GM23338 (cell line): ENCODE measurements around the gene LRFN3. TPM values are rescaled to one million over a fixed set of nuclear protein-coding genes. Genes with fewer than 3 reads are reported as not detected.

Source experiments
- ATAC-seq: fragments of 200-7000 bp; cut with Tn5 transposase; 3 replicates; pipeline ENCODE4 v1.9.1; 2020
- DNase-seq: peaks from one replicate; pipeline ENCODE4 v3.0.0-alpha.2; 2015; ENCODE audit warnings: low spot score
- H2AFZ ChIP-seq: fragments of 200-600 bp; sonication (generic); 2 replicates; pipeline ENCODE4 v1.8.0; 2016; ENCODE audit warnings: antibody characterized with exemption, mild to moderate bottlenecking, moderate library complexity
- H3F3A ChIP-seq: fragments of 200-600 bp; sonication (generic); replicated peaks from 2 replicates; pipeline ENCODE4 v1.8.0; 2017; ENCODE audit warnings: antibody characterized with exemption, mixed run types, low read depth
- H3K27ac ChIP-seq: fragments of 200-600 bp; sonication (generic); 2 replicates; pipeline ENCODE4 v1.6.1; 2016; ENCODE audit warnings: low read depth
- H3K27me3 ChIP-seq: fragments of 200-600 bp; sonication (generic); 2 replicates; pipeline ENCODE4 v1.8.0; 2016; ENCODE audit warnings: mild to moderate bottlenecking, mixed run types, moderate library complexity; ENCODE audit not compliant: insufficient read depth
- H3K36me3 ChIP-seq: fragments of 200-600 bp; sonication (generic); 2 replicates; pipeline ENCODE4 v1.8.0; 2016; ENCODE audit warnings: mild to moderate bottlenecking; ENCODE audit not compliant: insufficient read depth
- H3K4me1 ChIP-seq: fragments of 200-600 bp; sonication (generic); 2 replicates; pipeline ENCODE4 v1.8.0; 2016; ENCODE audit warnings: mild to moderate bottlenecking, moderate library complexity; ENCODE audit not compliant: insufficient read depth
- H3K4me2 ChIP-seq: fragments of 200-600 bp; sonication (generic); 2 replicates; pipeline ENCODE4 v1.7.1; 2017; ENCODE audit warnings: mixed run types
- H3K4me3 ChIP-seq: fragments of 200-600 bp; sonication (generic); 2 replicates; pipeline ENCODE4 v1.6.1; 2016; ENCODE audit warnings: mixed run types
- H3K79me2 ChIP-seq: fragments of 200-600 bp; sonication (generic); replicated peaks from 2 replicates; pipeline ENCODE4 v1.8.0; 2017; ENCODE audit warnings: mild to moderate bottlenecking; ENCODE audit not compliant: insufficient read depth
- H3K9me2 ChIP-seq: fragments of 200-600 bp; sonication (generic); 2 replicates; pipeline ENCODE4 v1.8.0; 2017; ENCODE audit not compliant: insufficient read depth
- H4K20me1 ChIP-seq: fragments of 200-600 bp; sonication (generic); replicated peaks from 2 replicates; pipeline ENCODE4 v1.8.0; 2017; ENCODE audit warnings: mild to moderate bottlenecking; ENCODE audit not compliant: insufficient read depth
- H3K27ac Mint-ChIP-seq: 2 replicates; pipeline ENCODE4 v1.8.0; 2020; ENCODE audit warnings: inconsistent platforms, mild to moderate bottlenecking, moderate library complexity, mixed read lengths
- H3K27me3 Mint-ChIP-seq: 3 replicates; pipeline ENCODE4 v1.8.0; 2022; ENCODE audit warnings: low read depth, mild to moderate bottlenecking, moderate library complexity, mixed read lengths, inconsistent platforms; ENCODE audit not compliant: insufficient read depth, poor library complexity
- H3K36me3 Mint-ChIP-seq: 3 replicates; pipeline ENCODE4 v1.8.0; 2021; ENCODE audit warnings: low read depth, mild to moderate bottlenecking, inconsistent platforms, moderate library complexity, mixed read lengths
- H3K4me1 Mint-ChIP-seq: 3 replicates; pipeline ENCODE4 v1.8.0; 2020; ENCODE audit warnings: mild to moderate bottlenecking, inconsistent platforms, mixed read lengths
- H3K4me3 Mint-ChIP-seq: 3 replicates; pipeline ENCODE4 v1.8.0; 2021; ENCODE audit warnings: moderate library complexity, mild to moderate bottlenecking, inconsistent platforms, mixed read lengths
- H3K9me3 Mint-ChIP-seq: 3 replicates; pipeline ENCODE4 v1.8.0; 2020; ENCODE audit warnings: moderate library complexity, mild to moderate bottlenecking, inconsistent platforms, mixed read lengths
- CTCF ChIP-seq, 2 experiments: fragments of 200-600 bp in 1 of 2; sonication (generic) in 1 of 2; conservative IDR thresholded peaks; 2 replicates each; pipeline versions ENCODE4 v1.5.1 to v1.6.1; 2016 to 2017; ENCODE audit warnings: antibody characterized with exemption in 2 of 2, low read depth in 2 of 2, mild to moderate bottlenecking in 2 of 2, moderate library complexity in 1 of 2
- ETS1 ChIP-seq: IDR thresholded peaks from 2 replicates; pipeline ENCODE4 v1.6.1; 2016; ENCODE audit warnings: antibody characterized with exemption
- NANOG ChIP-seq: IDR thresholded peaks from 2 replicates; pipeline ENCODE4 v1.6.1; 2016; ENCODE audit warnings: antibody characterized with exemption, borderline replicate concordance
- POLR2AphosphoS5 ChIP-seq: IDR thresholded peaks from 2 replicates; pipeline ENCODE4 v1.6.1; 2016; ENCODE audit warnings: antibody characterized with exemption, low read depth
- REST ChIP-seq: IDR thresholded peaks from one replicate; pipeline ENCODE4 v1.6.1; 2018; ENCODE audit warnings: antibody characterized with exemption; ENCODE audit not compliant: unreplicated experiment
- ZNF114 ChIP-seq: fragments of 250-450 bp; sonication (Bioruptor Pico); IDR thresholded peaks from 2 replicates; pipeline ENCODE4 v1.5.0; 2020; ENCODE audit warnings: mild to moderate bottlenecking, moderate library complexity
- ZNF331 ChIP-seq: fragments of 250-450 bp; sonication (Bioruptor Pico); IDR thresholded peaks from 2 replicates; pipeline ENCODE4 v1.5.0; 2020; ENCODE audit warnings: low read depth, mild to moderate bottlenecking, moderate library complexity
- ZNF462 ChIP-seq: fragments of 250-450 bp; sonication (Bioruptor Pico); IDR thresholded peaks from 2 replicates; pipeline ENCODE4 v1.5.0; 2020; ENCODE audit warnings: mild to moderate bottlenecking, moderate library complexity
- polyA plus RNA-seq: library from polyadenylated mRNA; unstranded; fragments of >200 nt; fragmentation: Nextera tagmentation; extraction: Ambion mirVana; gene quantifications from 2 replicates; pipeline ENCODE4 v1.2.1, GENCODE V29; 2016
- total RNA-seq: library from RNA; depleted of rRNA; stranded (reverse); fragments of >200 nt; shearing (Covaris generic); gene quantifications from 2 replicates; pipeline ENCODE4 v1.2.3, GENCODE V29; 2014

LRFN3 gene
- total and polyA plus RNA-seq, 2 experiments from 2014 or later: 5.8 to 15.1 TPM

GRCh38 chr19:35943321-35944301, 7.4 kb downstream of the LRFN3 start (continued):
- TF ChIP-seq ZNF462 (CRISPR knock-in tag) (no peak), POLR2AphosphoS5 (no peak), CTCF (conservative IDR thresholded peaks at IDR 0.05; ENCODE audit: low read depth in 2 of 2) (no peak), ZNF331 (CRISPR knock-in tag) (no peak)

- Histone ChIP-seq H3K9me2 (no peaks in the 10 kb centered on the region), H3K79me2 (no peaks in the 10 kb centered on the region), H3K4me1 (no peaks in the 10 kb centered on the region), H3F3A (0 out of 2 replicates have a peak, but pooled peaks cover 6% of the 10 kb centered on the region), H3K27ac (no peak overlapping the region), H3K4me2 (no peak overlapping the region), H4K20me1 (peaks cover 5% of the 10 kb centered on the region; the same call in 1 of the 2 replicates), H2AFZ (no peak overlapping the region), H3K36me3 (no peaks in the 10 kb centered on the region), H3K27me3 (no peaks in the 10 kb centered on the region), H3K4me3 (no peak overlapping the region)
- Mint-ChIP-seq H3K27ac (no peak overlapping the region), H3K9me3 (no peaks in the 10 kb centered on the region; the same call in 1 of the 3 replicates), H3K36me3 (peaks cover 19% of the 10 kb centered on the region), H3K27me3 (peaks cover 9% of the 10 kb centered on the region), H3K4me1 (peaks cover 8% of the 10 kb centered on the region), H3K4me3 (no peak overlapping the region)
- ATAC-seq: no peak; the same call in 2 of the 3 replicates
- DNase-seq: no peak
- no peak for TF ChIP-seq ZNF331 (CRISPR knock-in tag)
- TF ChIP-seq NANOG: no peak
- no peak for TF ChIP-seq POLR2AphosphoS5
- TF ChIP-seq ETS1: no peak
- no peak for TF ChIP-seq ZNF114 (CRISPR knock-in tag)
- TF ChIP-seq REST: no peak
Observed at GRCh38 chr19:35944556-35944955, 8.4 kb downstream of the LRFN3 start.
